Hematopoietic multipotent progenitor cell (in vitro differentiated cells): ENCODE data around the gene SESN1. TPM values are rescaled to one million over a fixed set of nuclear protein-coding genes. Genes with fewer than 3 reads are reported as not detected.
A peak's percentile ranks its signal among the peaks of the same experiment; 100 is the strongest.

Experiments used
- DNase-seq, 3 donors: peaks; one replicate each; pipeline ENCODE4 v3.0.0-alpha.2; 2011 to 2015; ENCODE audit warnings: low read depth in 2 of 3, low spot score in 2 of 3
- total RNA-seq: library from RNA; depleted of rRNA; stranded (reverse); fragments of >200 nt; gene quantifications from one replicate; pipeline ENCODE4 v1.2.3, GENCODE V29; 2012

The SESN1 gene
- total RNA-seq, 1 donor: 35.0 TPM

DNA sequence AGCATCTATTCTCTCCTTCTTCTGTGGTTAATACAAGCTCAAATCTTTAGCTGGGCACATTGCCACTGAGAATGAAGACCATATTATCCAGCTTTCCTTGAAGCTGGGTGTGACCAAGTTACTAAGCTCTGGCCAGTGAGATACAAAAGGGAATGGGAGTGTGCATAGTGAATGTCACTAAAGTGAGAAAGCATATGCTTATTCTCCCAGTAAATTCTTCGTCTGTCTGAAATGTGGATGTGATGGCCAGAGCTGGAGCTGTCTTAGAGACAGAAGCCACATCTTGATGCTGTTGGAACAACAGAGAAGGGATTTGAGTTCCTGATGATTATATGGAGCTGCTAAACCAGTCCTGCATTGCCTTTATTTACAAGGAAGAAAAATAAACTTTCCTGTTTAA, 60.1 kb downstream of the SESN1 start:
- no peak for DNase-seq

DNA sequence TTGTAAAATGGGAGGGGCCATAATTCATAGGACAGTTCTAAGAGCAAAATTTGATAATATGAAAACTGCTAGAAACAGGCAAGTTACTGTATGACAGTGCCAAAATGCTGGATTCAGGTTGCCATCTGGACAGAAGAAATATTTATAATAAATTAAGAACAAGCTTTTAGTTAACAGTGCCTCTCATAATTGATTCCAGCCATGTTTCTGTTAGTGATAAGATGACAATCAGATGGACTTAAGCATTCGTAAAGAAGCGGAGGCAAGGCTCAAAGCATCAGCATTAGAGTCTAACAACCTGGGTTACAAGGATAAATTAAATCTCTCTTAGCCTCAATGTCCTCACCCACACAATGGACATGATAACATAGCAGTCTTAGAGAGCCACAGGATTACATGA, 61.0 kb downstream of the SESN1 start:
- no peak for DNase-seq

DNA sequence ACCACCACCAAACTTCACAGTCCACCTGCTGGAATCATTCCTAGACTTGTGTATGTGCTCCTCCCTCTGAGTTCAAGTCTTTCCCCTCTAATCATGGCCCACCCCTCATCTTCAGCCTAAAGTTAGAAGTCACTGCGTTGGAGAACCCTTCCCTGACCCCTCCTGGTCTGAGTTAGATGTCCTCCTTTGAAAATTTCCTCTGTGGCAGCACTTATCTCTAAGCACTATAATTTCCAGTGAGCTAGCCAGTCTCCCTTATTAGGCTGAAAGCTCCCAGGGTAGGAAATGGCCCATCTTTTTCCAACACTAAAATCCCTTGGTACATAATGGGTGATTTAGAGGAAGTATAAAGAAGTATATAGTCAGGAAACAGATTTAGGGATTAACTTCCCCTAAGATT, 63.2 kb downstream of the SESN1 start:
- no peak for DNase-seq

DNA sequence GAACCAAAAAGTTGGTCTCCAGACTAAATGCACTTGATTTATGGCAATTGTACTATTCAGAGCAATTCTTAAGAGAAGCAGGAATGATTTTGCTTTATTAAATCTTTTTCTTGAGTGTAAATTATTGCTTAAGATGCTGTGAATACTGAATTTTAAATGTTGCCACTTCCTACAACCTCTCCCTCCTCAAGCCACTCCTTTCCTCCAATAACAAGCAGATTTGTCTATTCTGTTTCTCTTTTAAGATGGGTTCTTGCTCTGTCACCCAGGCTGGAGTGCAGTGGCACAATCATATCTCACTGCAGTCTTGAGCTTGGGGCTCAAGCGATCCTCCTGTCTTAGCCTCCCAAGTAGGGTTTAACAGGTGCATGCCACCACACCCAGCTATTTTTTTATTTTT, 65.3 kb downstream of the SESN1 start:
- DNase-seq: no peak

- DNase-seq: no peak
These were observed 66.2 kb downstream of the SESN1 start for GRCh38 chr6:109028439-109028838.

DNA sequence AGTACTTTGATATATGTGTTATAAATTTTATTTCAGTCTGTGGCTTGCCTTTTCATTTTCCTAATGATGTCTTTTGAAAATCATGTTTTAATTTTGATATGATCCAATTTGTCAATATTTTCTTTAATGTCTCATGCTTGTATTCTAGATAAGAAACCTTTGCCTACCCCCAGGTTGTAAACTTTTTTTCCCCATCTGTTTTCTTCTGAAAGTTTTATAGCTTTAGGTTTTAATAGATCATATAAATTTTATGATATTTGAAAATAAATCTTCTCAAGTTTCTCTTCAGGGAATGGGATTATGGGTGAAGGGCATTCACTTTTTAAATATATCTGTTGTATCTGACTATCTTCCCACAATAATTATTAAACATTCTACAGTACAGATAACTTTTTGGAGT, 66.7 kb downstream of the SESN1 start:
- DNase-seq: no peak

GRCh38 chr6:109025639-109026038, 69.0 kb downstream of the SESN1 start:
- DNase-seq: no peak

GRCh38 chr6:109024784-109025183, 69.9 kb downstream of the SESN1 start:
- no peak for DNase-seq

GRCh38 chr6:109024368-109024767, 70.3 kb downstream of the SESN1 start:
- no peak for DNase-seq

DNA sequence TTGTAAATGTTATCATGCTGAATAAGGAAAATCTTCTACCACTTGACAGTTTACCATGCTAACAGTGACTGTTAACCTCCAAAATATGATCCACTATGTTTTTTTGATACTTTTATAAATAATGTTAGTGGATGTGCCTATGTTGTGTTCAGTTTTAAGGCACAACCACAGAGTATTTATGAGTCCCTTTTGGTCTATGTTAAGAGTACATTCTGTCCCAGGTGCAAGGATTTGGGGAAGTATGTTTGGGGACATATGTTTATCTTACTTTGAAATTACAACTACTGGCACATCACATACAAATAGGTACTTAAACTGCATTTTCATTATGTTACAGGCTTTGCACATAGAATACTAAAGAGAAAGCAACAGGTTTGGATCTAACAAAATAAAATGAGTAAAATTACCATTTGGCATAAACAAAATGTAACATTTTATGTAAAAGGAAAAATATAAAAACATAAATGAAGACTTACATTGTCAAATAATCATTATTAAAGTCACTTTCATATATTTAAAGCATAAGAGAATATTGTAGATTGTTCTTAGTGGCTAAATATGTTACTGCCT, 71.2 kb downstream of the SESN1 start:
- peak in 1 of 3 donors; percentile 59 for DNase-seq

- DNase-seq: no peak
These were observed 72.8 kb downstream of the SESN1 start for GRCh38 chr6:109021870-109022269.

GRCh38 chr6:109019911-109020310, 74.7 kb downstream of the SESN1 start:
- peak in 1 of 3 donors; percentile 17 for DNase-seq

GRCh38 chr6:109015176-109015575, 79.5 kb downstream of the SESN1 start:
- DNase-seq: no peak

- no peak for DNase-seq
These were observed 80.0 kb downstream of the SESN1 start for GRCh38 chr6:109014606-109015005.

DNA sequence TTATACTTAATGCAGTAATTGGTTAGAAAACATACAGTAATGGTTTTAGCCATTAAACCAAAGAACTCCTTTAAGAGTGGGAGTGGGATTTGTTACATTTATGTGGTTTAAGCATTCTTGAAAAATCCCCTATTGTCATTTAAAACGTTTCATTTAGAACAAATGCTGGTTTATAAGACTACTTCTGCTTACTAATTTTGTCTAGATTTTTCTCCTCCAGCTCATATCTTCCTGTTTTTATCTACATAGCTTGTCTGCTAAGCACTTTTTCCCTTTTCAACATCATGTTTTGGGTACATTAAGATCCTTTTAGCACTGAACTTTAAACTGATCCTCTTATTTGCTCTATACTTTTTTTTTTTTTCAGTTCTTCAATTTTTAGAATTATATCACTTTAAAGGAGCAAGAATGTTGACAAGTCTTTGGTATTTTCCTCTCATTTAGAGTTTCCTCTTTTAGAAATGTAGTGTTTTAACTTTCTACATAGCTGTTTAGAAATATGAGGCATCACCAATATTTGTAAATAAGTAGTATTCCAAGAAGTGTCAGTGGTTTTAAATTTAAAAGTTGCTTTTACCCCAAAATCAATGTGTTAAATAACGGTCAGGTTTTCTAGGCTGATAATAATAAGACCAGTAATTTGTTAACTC, 80.9 kb downstream of the SESN1 start:
- peak in 1 of 3 donors; percentile 44 for DNase-seq

- no peak for DNase-seq
These were observed 83.9 kb downstream of the SESN1 start for GRCh38 chr6:109010705-109011102.

GRCh38 chr6:109009962-109010704, 84.5 kb downstream of the SESN1 start:
- no peak for DNase-seq

GRCh38 chr6:109009236-109009961, 85.2 kb downstream of the SESN1 start:
- DNase-seq: peak; percentile 88 to 89 (median 89)

GRCh38 chr6:109008537-109009235, 86.0 kb downstream of the SESN1 start:
- DNase-seq: peak; percentile 16 to 42 (median 25)

GRCh38 chr6:109008054-109008453, 86.6 kb downstream of the SESN1 start:
- DNase-seq: no peak

GRCh38 chr6:109007521-109007920, 87.1 kb downstream of the SESN1 start:
- no peak for DNase-seq
